B cell (primary cell): Measurements from ENCODE around the gene TMEM221. TPM values are rescaled to one million over a fixed set of nuclear protein-coding genes. Genes with fewer than 3 reads are reported as not detected.

ENCODE experiments used
- polyA plus RNA-seq: library from polyadenylated mRNA; depleted of rRNA; stranded (reverse); fragments of >200 nt; gene quantifications from 2 replicates; pipeline ENCODE4 v1.2.3, GENCODE V29; 2012
- total RNA-seq, 2 donors: library from RNA; stranded (reverse); fragments of 120-200 nt in 1 of 2; gene quantifications; 1 replicate in 1 of 2; 2 replicates in 1 of 2; pipeline versions ENCODE4 v1.2.3 to v1.2.4, GENCODE V29; 2013 to 2022

Gene TMEM221
- total and polyA plus RNA-seq, 2 donors (not counting 1 experiment from before 2014, with no cell fraction given): not detected

Other genes starting within 250 kb of the TMEM221 start
- gene USE1, start 233.3 kb downstream of the TMEM221 start, total RNA-seq: 39.9 and 49.5 TPM in 2 replicates
- 48.3 and 56.5 TPM in 2 replicates for gene USE1, start 233.3 kb downstream of the TMEM221 start, polyA plus RNA-seq
- gene OCEL1, start 222.4 kb downstream of the TMEM221 start, total RNA-seq: 30.5 and 40.4 TPM in 2 replicates
- 12.0 and 28.5 TPM in 2 replicates for gene OCEL1, start 222.4 kb downstream of the TMEM221 start, polyA plus RNA-seq
- 4.9 and 5.1 TPM in 2 replicates for gene NR2F6, start 202.7 kb downstream of the TMEM221 start, total RNA-seq
- 2.0 and 2.9 TPM in 2 replicates for gene NR2F6, start 202.7 kb downstream of the TMEM221 start, polyA plus RNA-seq
- gene USHBP1, start 183.9 kb downstream of the TMEM221 start, total RNA-seq: 0.12 and 0.39 TPM in 2 replicates
- gene USHBP1, start 183.9 kb downstream of the TMEM221 start, polyA plus RNA-seq: 0.03 TPM in 1 of 2 replicates, not detected in the other
- gene BABAM1, start 181.2 kb downstream of the TMEM221 start, total RNA-seq: 126 and 129 TPM in 2 replicates
- 98.6 and 105 TPM in 2 replicates for gene BABAM1, start 181.2 kb downstream of the TMEM221 start, polyA plus RNA-seq
- gene ANKLE1, start 166.8 kb downstream of the TMEM221 start, total RNA-seq: 6.2 and 6.3 TPM in 2 replicates
- gene ANKLE1, start 166.8 kb downstream of the TMEM221 start, polyA plus RNA-seq: 6.0 and 7.6 TPM in 2 replicates
- gene ABHD8, start 145.2 kb downstream of the TMEM221 start, total RNA-seq: 7.2 and 9.7 TPM in 2 replicates
- gene ABHD8, start 145.2 kb downstream of the TMEM221 start, polyA plus RNA-seq: 4.6 and 5.2 TPM in 2 replicates
- gene MRPL34, start 142.8 kb downstream of the TMEM221 start, total RNA-seq: 40.7 and 45.7 TPM in 2 replicates
- gene MRPL34, start 142.8 kb downstream of the TMEM221 start, polyA plus RNA-seq: 15.1 and 16.5 TPM in 2 replicates
- gene DDA1, start 139.1 kb downstream of the TMEM221 start, total RNA-seq: 35.5 and 38.4 TPM in 2 replicates
- 37.4 and 38.4 TPM in 2 replicates for gene DDA1, start 139.1 kb downstream of the TMEM221 start, polyA plus RNA-seq
- 4.8 and 5.2 TPM in 2 replicates for gene ANO8, start 113.8 kb downstream of the TMEM221 start, total RNA-seq
- gene ANO8, start 113.8 kb downstream of the TMEM221 start, polyA plus RNA-seq: 2.7 and 3.0 TPM in 2 replicates
- 44.3 and 44.9 TPM in 2 replicates for gene GTPBP3, start 111.1 kb downstream of the TMEM221 start, total RNA-seq
- 41.6 and 44.8 TPM in 2 replicates for gene GTPBP3, start 111.1 kb downstream of the TMEM221 start, polyA plus RNA-seq
- not detected in 2 replicates for gene PLVAP, start 71.3 kb downstream of the TMEM221 start, total RNA-seq
- 0.06 and 0.26 TPM in 2 replicates for gene PLVAP, start 71.3 kb downstream of the TMEM221 start, polyA plus RNA-seq
- gene CCDC194, start 54.5 kb downstream of the TMEM221 start, total RNA-seq: 3.4 and 3.8 TPM in 2 replicates
- gene CCDC194, start 54.5 kb downstream of the TMEM221 start, polyA plus RNA-seq: 0.65 and 1.4 TPM in 2 replicates
- 59.7 and 66.0 TPM in 2 replicates for gene BST2, start 43.0 kb downstream of the TMEM221 start, total RNA-seq
- 64.5 and 79.5 TPM in 2 replicates for gene BST2, start 43.0 kb downstream of the TMEM221 start, polyA plus RNA-seq
- 26.8 and 33.6 TPM in 2 replicates for gene MVB12A, start 28.6 kb downstream of the TMEM221 start, total RNA-seq
- gene MVB12A, start 28.6 kb downstream of the TMEM221 start, polyA plus RNA-seq: 21.4 and 31.3 TPM in 2 replicates
- gene NXNL1, start 12.3 kb upstream of the TMEM221 start, total RNA-seq: not detected in 2 replicates
- not detected in 2 replicates for gene NXNL1, start 12.3 kb upstream of the TMEM221 start, polyA plus RNA-seq
- 9.5 and 11.5 TPM in 2 replicates for gene SLC27A1, start 21.9 kb upstream of the TMEM221 start, total RNA-seq
- 4.1 and 5.1 TPM in 2 replicates for gene SLC27A1, start 21.9 kb upstream of the TMEM221 start, polyA plus RNA-seq
- gene PGLS, start 63.0 kb upstream of the TMEM221 start, total RNA-seq: 83.3 and 88.5 TPM in 2 replicates
- 55.2 and 74.2 TPM in 2 replicates for gene PGLS, start 63.0 kb upstream of the TMEM221 start, polyA plus RNA-seq
- gene COLGALT1, start 107.0 kb upstream of the TMEM221 start, total RNA-seq: 108 and 109 TPM in 2 replicates
- 126 and 219 TPM in 2 replicates for gene COLGALT1, start 107.0 kb upstream of the TMEM221 start, polyA plus RNA-seq
- 0.10 TPM in 2 replicates for gene UNC13A, start 239.7 kb upstream of the TMEM221 start, total RNA-seq
- 0.03 TPM in 1 of 2 replicates, not detected in the other for gene UNC13A, start 239.7 kb upstream of the TMEM221 start, polyA plus RNA-seq